Measurements from ENCODE around the gene MACROH2A2.

DNA sequence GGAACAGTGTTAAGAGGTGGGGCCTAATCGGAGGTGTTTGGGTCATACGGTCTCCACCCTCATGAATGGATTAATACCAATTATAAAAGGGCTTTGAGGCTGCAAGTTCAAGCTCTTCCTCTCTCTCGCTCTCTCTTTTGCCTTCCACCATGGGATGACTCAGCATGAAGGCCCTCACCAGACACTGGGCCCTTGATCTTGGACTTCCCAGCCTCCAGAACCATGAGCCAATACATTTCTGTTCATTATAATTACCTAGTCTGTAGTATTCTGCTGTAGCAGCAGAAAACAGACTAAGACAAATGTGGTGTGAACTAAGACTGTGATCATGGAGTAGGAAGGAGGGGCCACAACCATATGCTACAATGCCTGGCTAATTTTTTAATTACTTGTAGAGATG is 72.3 kb downstream of the MACROH2A2 start:
- TF ChIP-seq POLR2A (IDR thresholded peaks at IDR 0.05) (no peak), POLR2AphosphoS5 (IDR thresholded peaks at IDR 0.05) (no peak), EP300 (IDR thresholded peaks at IDR 0.05) (no peak)
- TF ChIP-seq, protein P1, sequence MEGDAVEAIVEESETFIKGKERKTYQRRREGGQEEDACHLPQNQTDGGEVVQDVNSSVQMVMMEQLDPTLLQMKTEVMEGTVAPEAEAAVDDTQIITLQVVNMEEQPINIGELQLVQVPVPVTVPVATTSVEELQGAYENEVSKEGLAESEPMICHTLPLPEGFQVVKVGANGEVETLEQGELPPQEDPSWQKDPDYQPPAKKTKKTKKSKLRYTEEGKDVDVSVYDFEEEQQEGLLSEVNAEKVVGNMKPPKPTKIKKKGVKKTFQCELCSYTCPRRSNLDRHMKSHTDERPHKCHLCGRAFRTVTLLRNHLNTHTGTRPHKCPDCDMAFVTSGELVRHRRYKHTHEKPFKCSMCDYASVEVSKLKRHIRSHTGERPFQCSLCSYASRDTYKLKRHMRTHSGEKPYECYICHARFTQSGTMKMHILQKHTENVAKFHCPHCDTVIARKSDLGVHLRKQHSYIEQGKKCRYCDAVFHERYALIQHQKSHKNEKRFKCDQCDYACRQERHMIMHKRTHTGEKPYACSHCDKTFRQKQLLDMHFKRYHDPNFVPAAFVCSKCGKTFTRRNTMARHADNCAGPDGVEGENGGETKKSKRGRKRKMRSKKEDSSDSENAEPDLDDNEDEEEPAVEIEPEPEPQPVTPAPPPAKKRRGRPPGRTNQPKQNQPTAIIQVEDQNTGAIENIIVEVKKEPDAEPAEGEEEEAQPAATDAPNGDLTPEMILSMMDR (IDR thresholded peaks at IDR 0.05), result no peak
